ENCODE data around the gene BHLHE41. TPM values are rescaled to one million over a fixed set of nuclear protein-coding genes. Genes with fewer than 3 reads are reported as not detected.

BHLHE41 gene
- total and polyA plus RNA-seq, 12 donors = 0.33 to 62.9 (median 18.8) TPM

DNA sequence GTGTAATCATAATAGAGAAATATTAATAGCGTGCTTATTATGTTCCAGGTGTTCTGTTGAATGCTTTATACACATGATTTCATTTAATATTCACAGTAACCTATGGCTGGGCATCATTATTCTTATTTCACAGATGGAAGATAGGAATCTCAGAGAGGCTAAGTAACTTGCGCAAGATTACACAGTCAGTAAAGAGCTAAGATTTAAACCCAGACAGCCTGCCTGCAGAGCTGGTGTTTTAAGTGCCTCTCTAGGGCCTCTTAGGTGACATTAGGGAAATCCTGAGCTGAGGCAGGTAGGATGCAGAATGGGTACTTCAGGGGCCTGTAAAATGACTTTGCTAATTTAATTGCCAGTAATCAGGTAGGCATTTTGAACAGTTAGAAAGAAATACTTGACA, 18.5 kb upstream of the BHLHE41 start:
- DNase-seq = no peak
- no peak for TF ChIP-seq POLR2A (IDR thresholded peaks at IDR 0.05)
- TF ChIP-seq, protein P1, sequence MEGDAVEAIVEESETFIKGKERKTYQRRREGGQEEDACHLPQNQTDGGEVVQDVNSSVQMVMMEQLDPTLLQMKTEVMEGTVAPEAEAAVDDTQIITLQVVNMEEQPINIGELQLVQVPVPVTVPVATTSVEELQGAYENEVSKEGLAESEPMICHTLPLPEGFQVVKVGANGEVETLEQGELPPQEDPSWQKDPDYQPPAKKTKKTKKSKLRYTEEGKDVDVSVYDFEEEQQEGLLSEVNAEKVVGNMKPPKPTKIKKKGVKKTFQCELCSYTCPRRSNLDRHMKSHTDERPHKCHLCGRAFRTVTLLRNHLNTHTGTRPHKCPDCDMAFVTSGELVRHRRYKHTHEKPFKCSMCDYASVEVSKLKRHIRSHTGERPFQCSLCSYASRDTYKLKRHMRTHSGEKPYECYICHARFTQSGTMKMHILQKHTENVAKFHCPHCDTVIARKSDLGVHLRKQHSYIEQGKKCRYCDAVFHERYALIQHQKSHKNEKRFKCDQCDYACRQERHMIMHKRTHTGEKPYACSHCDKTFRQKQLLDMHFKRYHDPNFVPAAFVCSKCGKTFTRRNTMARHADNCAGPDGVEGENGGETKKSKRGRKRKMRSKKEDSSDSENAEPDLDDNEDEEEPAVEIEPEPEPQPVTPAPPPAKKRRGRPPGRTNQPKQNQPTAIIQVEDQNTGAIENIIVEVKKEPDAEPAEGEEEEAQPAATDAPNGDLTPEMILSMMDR (IDR thresholded peaks at IDR 0.05) = no peak
- no peaks in the 10 kb centered on the region for H3K36me3 ChIP-seq (replicated peaks in 1 of 2)
- H3K4me1 ChIP-seq (replicated peaks in 1 of 2) = no peaks in the 10 kb centered on the region
- WGBS, 4 donors = 48 to 86% (median 50%) methylated on average over 2 of the region's 2 CpGs
- no peaks in the 10 kb centered on the region for H3K27me3 ChIP-seq
- no peaks in the 10 kb centered on the region for H3K9me3 ChIP-seq (replicated peaks in 1 of 3)
- H3K27ac ChIP-seq = no peak overlapping the region
- H3K4me3 ChIP-seq = no peak overlapping the region
- intact Hi-C loops (cut with DNase I) = no loop called here

DNA sequence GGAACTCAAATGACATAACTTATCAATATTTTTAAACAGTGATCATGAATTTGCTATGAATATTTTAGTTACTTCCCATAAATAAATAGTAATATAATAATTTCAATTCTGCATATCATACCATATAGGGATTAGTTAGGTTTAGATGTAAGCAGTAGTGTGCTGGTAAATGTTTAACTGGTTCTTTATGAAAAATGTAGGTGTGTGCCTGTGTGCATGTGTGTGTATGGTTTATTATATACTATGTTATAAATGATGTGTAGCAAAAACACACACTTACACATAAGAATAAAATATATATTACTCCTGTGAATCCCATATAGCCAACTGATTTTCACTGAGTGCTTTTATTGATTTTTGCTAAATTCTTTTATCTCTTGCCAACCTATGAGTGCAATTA, 14.0 kb upstream of the BHLHE41 start:
- H3K9me3 ChIP-seq (replicated peaks in 1 of 3) = no peaks in the 10 kb centered on the region
- no peaks in the 10 kb centered on the region for H3K4me1 ChIP-seq (replicated peaks in 1 of 2)
- intact Hi-C loops (cut with DNase I) = loop anchor here in 1 of 2 donors (10.0 kb wide), 1 partner anchor 46 kb away; no protein-coding TSS in a partner anchor
- H3K36me3 ChIP-seq (replicated peaks in 1 of 2) = no peaks in the 10 kb centered on the region
- no peak overlapping the region for H3K4me3 ChIP-seq
- no peaks in the 10 kb centered on the region for H3K27me3 ChIP-seq
- no peak overlapping the region for H3K27ac ChIP-seq
- DNase-seq = no peak
- TF ChIP-seq, protein P1 (IDR thresholded peaks at IDR 0.05) = no peak
- no peak for TF ChIP-seq POLR2A (IDR thresholded peaks at IDR 0.05)

DNA sequence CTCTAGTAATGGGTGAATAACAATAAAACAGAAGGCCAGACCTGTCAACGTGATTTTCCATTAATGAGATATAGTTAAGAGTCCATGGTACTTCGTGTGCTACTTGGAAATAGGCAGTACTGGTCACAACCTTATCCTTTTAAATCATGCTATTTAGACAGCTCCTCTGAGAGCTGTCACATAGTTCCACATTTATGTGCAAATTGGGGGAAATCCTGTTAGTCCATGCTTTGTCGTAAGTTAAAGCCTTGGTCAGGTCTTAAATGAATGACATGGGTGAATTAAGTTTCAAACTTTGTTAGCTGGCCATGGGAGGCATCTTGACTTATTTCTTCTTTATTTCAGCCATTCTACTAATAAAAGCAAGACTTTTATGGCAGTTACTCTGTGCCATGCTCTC, 11.9 kb upstream of the BHLHE41 start:
- no peak for DNase-seq
- H3K4me1 ChIP-seq (replicated peaks in 1 of 2) = no peaks in the 10 kb centered on the region
- no peaks in the 10 kb centered on the region for H3K36me3 ChIP-seq (replicated peaks in 1 of 2)
- WGBS, 4 donors = 74 to 80% (median 77%) methylated on average over 3 of the region's 3 CpGs
- H3K27me3 ChIP-seq = no peaks in the 10 kb centered on the region
- no peaks in the 10 kb centered on the region for H3K9me3 ChIP-seq (replicated peaks in 1 of 3)
- TF ChIP-seq POLR2A (IDR thresholded peaks at IDR 0.05) = no peak
- TF ChIP-seq, protein P1 (IDR thresholded peaks at IDR 0.05) = no peak
- H3K4me3 ChIP-seq = no peak overlapping the region
- intact Hi-C loops (cut with DNase I) = loop anchor here in 1 of 2 donors (10.0 kb wide), 1 partner anchor 48 kb away; no protein-coding TSS in a partner anchor
- H3K27ac ChIP-seq = no peak overlapping the region

DNA sequence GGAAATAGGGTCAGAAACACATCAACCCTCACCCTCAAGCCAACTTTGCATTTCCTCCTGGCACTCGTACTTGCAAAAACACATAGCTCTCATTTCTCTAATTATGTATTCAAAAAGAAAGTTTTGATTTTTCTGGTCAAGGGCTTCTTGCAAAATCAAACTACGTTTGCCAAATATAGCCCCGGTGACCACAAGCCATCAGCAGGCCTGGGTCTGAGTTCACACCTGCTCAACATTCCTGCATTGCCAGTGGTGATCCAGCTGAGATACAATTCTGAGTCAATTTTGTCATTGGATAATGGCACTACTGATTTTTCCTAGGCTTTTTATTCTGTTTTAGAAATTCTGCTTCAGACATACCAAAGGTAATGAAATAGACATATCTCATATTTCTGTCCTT, 10.7 kb upstream of the BHLHE41 start:
- no peak for DNase-seq
- WGBS, 4 donors = 17 to 53% (median 51%) methylated on average over 3 of the region's 3 CpGs
- no peak overlapping the region for H3K27ac ChIP-seq
- intact Hi-C loops (cut with DNase I) = loop anchor here in 1 of 2 donors (10.0 kb wide), 1 partner anchor 49 kb away; no protein-coding TSS in a partner anchor
- no peaks in the 10 kb centered on the region for H3K27me3 ChIP-seq
- TF ChIP-seq, protein P1 (IDR thresholded peaks at IDR 0.05) = no peak
- no peak for TF ChIP-seq POLR2A (IDR thresholded peaks at IDR 0.05)
- no peaks in the 10 kb centered on the region for H3K36me3 ChIP-seq (replicated peaks in 1 of 2)
- no peak overlapping the region for H3K4me3 ChIP-seq
- H3K4me1 ChIP-seq (replicated peaks in 1 of 2) = no peaks in the 10 kb centered on the region
- no peaks in the 10 kb centered on the region for H3K9me3 ChIP-seq (replicated peaks in 1 of 3)

Data from adrenal gland (tissue), 12 donors.